HepG2 (cell line): ENCODE measurements around the gene HIVEP2. TPM values are rescaled to one million over a fixed set of nuclear protein-coding genes. Genes with fewer than 3 reads are reported as not detected.
A peak's percentile ranks its signal among the peaks of the same experiment; 100 is the strongest.

Experiments used
- ATAC-seq: fragments of 200-7000 bp; cut with Tn5 transposase; 3 replicates; pipeline ENCODE4 v1.9.1; 2020; ENCODE audit warnings: mild to moderate bottlenecking, moderate library complexity
- BruUV-seq: library from RNA; stranded (reverse); fragments of 400-500 nt; replicated peaks from 2 replicates; lab custom pipeline; 2021; lab: Mats Ljungman, UMichigan
- CTCF ChIA-PET: fragments of 300-600 bp; formaldehyde crosslinking; extraction: SDS; loops from one replicate; lab custom pipeline; 2021; ENCODE audit warnings: low total read pairs, inconsistent platforms, low intra/inter-chr PET ratio; lab: Yijun Ruan, JAX
- POLR2A ChIA-PET: fragments of 350-600 bp; sonication (Branson Sonifier 250); formaldehyde crosslinking; loops from one replicate; lab custom pipeline; 2020; ENCODE audit warnings: antibody characterized with exemption, inconsistent platforms; lab: Yijun Ruan, JAX
- DNase-seq: peaks from one replicate; pipeline ENCODE4 v3.0.0-alpha.2; 2015; ENCODE audit warnings: low spot score
- FAIRE-seq: peaks from 3 replicates; lab custom pipeline; 2011; peaks lifted over from hg19 to GRCh38; lab: Jason Lieb, UNC
- H2AFZ ChIP-seq: one replicate; pipeline ENCODE4 v1.6.1; 2011; ENCODE audit warnings: low read length, inconsistent platforms
- H3K27ac ChIP-seq: fragments of 300-600 bp; 3 replicates; pipeline ENCODE4 v1.8.0; 2011; ENCODE audit warnings: mixed run types, mild to moderate bottlenecking, mixed read lengths, low read length, inconsistent platforms; ENCODE audit not compliant: insufficient read depth; ENCODE audit errors: extremely low read length
- H3K27me3 ChIP-seq, 2 experiments: fragments of 200-600 bp in 1 of 2; 2 replicates in 1 of 2; 3 replicates in 1 of 2; pipeline versions ENCODE4 v1.6.0 to v1.8.0; 2011; ENCODE audit warnings: low read length in 2 of 2, mild to moderate bottlenecking in 2 of 2, moderate library complexity in 2 of 2, inconsistent platforms in 1 of 2; ENCODE audit not compliant: insufficient read depth in 2 of 2, control insufficient read depth in 1 of 2
- H3K36me3 ChIP-seq, 2 experiments: fragments of 200-600 bp in 1 of 2; replicated peaks in 1 of 2; 2 replicates in 1 of 2; 3 replicates in 1 of 2; pipeline versions ENCODE4 v1.5.1 to v1.8.0; 2011; ENCODE audit warnings: low read length in 2 of 2, inconsistent platforms in 1 of 2; ENCODE audit not compliant: insufficient read depth in 2 of 2, control insufficient read depth in 1 of 2
- H3K4me1 ChIP-seq: 2 replicates; pipeline ENCODE4 v1.5.1; 2012; ENCODE audit warnings: low read length, inconsistent platforms; ENCODE audit not compliant: insufficient read depth
- H3K4me2 ChIP-seq: 2 replicates; pipeline ENCODE4 v1.6.0; 2011; ENCODE audit warnings: low read depth, low read length, inconsistent platforms
- H3K4me3 ChIP-seq, 3 experiments: fragments of 200-600 bp in 1 of 3; sonication (generic), shearing (Covaris generic) in 1 of 3; replicated peaks in 1 of 3; 2 replicates each; pipeline ENCODE4 v1.5.1; 2011 to 2016; ENCODE audit warnings: low read length in 3 of 3, inconsistent platforms in 2 of 3, low read depth in 2 of 3, mild to moderate bottlenecking in 2 of 3, control low read depth in 1 of 3, mixed read lengths in 1 of 3; ENCODE audit not compliant: insufficient read depth in 1 of 3
- H3K79me2 ChIP-seq: one replicate; pipeline ENCODE4 v1.6.1; 2011; ENCODE audit warnings: low read length, inconsistent platforms; ENCODE audit not compliant: insufficient read depth
- H3K9ac ChIP-seq: 2 replicates; pipeline ENCODE4 v1.6.0; 2011; ENCODE audit warnings: mild to moderate bottlenecking, low read depth, low read length, inconsistent platforms; ENCODE audit not compliant: insufficient read depth
- H3K9me3 ChIP-seq: 2 replicates; pipeline ENCODE4 v1.5.1; 2012; ENCODE audit warnings: mild to moderate bottlenecking, low read length
- H4K20me1 ChIP-seq: 2 replicates; pipeline ENCODE4 v1.6.0; 2011; ENCODE audit warnings: inconsistent platforms, mild to moderate bottlenecking, low read length, moderate library complexity; ENCODE audit not compliant: insufficient read depth
- ELF3 ChIP-seq: IDR thresholded peaks from 2 replicates; pipeline ENCODE4 v1.6.1; 2016; ENCODE audit warnings: missing genetic modification reagents, missing compliant biosample characterization
- HNF4A ChIP-seq: sonication (generic); formaldehyde crosslinking; IDR thresholded peaks from 2 replicates; pipeline ENCODE4 v1.4.0; 2020; ENCODE audit warnings: missing genetic modification reagents
- MBNL3 ChIP-seq: fragments of 250-450 bp; sonication (Bioruptor Pico); conservative IDR thresholded peaks from 2 replicates; pipeline ENCODE4 v1.8.0; 2022; ENCODE audit warnings: mild to moderate bottlenecking, inconsistent platforms
- NAIF1 ChIP-seq: sonication (generic); formaldehyde crosslinking; IDR thresholded peaks from 2 replicates; pipeline ENCODE4 v1.5.0; 2020; ENCODE audit warnings: mild to moderate bottlenecking, missing genetic modification reagents, borderline replicate concordance
- SP4 ChIP-seq: sonication (generic); formaldehyde crosslinking; IDR thresholded peaks from 2 replicates; pipeline ENCODE4 v1.8.1; 2023; ENCODE audit warnings: mild to moderate bottlenecking, missing genetic modification reagents
- ZFX ChIP-seq: sonication (generic); formaldehyde crosslinking; IDR thresholded peaks from 2 replicates; pipeline ENCODE4 v1.4.0; 2020; ENCODE audit warnings: mild to moderate bottlenecking, low read depth, missing genetic modification reagents, moderate library complexity
- WGBS: methylation state at CpG from one replicate; pipeline ENCODE4 v1.1.6; 2017; ENCODE audit warnings: low lambda C conversion rate; 5-methylcytosine and 5-hydroxymethylcytosine counted together
- in situ Hi-C: cut with HindIII; loops from 2 replicates; pipeline ENCODE4 v1.10.0; 2017; ENCODE audit warnings: low pct_unique_long_range_greater_than_20kb; ENCODE audit not compliant: extremely low pct_ligation_motif_present
- intact Hi-C: fragments of 100-400 bp; cut with micrococcal nuclease; formaldehyde crosslinking; loops from one replicate; pipeline ENCODE4 v1.10.0; 2022; ENCODE audit not compliant: unreplicated experiment
- polyA plus RNA-seq, 8 experiments: library from polyadenylated mRNA; depleted of rRNA in 3 of 8; stranded (reverse) in 7 of 8; unstranded in 1 of 8; fragments of >200 nt; fragmentation: Illumina TruSeq in 4 of 8; extraction: Trizol in 4 of 8; gene quantifications; 2 replicates each; pipeline versions ENCODE4 v1.2.1 to v1.2.3, GENCODE V29; 2011 to 2016; ENCODE audit warnings: low read depth in 4 of 8, missing spikeins in 1 of 8, mixed read lengths in 1 of 8; ENCODE audit not compliant: insufficient read depth in 1 of 8
- total RNA-seq, 5 experiments: library from RNA; depleted of rRNA; stranded (reverse); fragments of >200 nt; fragmentation: Illumina TruSeq; extraction: Trizol; gene quantifications; 2 replicates each; pipeline ENCODE4 v1.2.3, GENCODE V29; 2016; ENCODE audit warnings: low read depth in 1 of 5
- TF ChIP-seq, protein P1 (sequence below): IDR thresholded peaks from 2 replicates; pipeline ENCODE4 v1.6.1; 2016; ENCODE audit warnings: low read depth
- TF ChIP-seq, protein P2 (sequence below): IDR thresholded peaks from 2 replicates; pipeline ENCODE4 v1.6.1; 2016; ENCODE audit warnings: missing genetic modification reagents, missing compliant biosample characterization
- TF ChIP-seq, protein P3 (sequence below): sonication (generic); formaldehyde crosslinking; IDR thresholded peaks from 2 replicates; pipeline ENCODE4 v1.5.0; 2020; ENCODE audit warnings: missing genetic modification reagents
- TF ChIP-seq, protein P4 (sequence below), 2 experiments: fragments of 450-650 bp in 1 of 2; sonication (generic) in 1 of 2; formaldehyde crosslinking in 1 of 2; IDR thresholded peaks; 2 replicates each; pipeline versions ENCODE4 v1.6.1 to v1.8.0; 2016 to 2022; ENCODE audit warnings: antibody characterized with exemption in 1 of 2, mild to moderate bottlenecking in 1 of 2, missing genetic modification reagents in 1 of 2

The HIVEP2 gene
- total and polyA plus RNA-seq, 2 of the 13 experiments (the other 11 are each of a cell fraction or from before 2014, with no cell fraction given), result 3.4 to 12.9 TPM

DNA sequence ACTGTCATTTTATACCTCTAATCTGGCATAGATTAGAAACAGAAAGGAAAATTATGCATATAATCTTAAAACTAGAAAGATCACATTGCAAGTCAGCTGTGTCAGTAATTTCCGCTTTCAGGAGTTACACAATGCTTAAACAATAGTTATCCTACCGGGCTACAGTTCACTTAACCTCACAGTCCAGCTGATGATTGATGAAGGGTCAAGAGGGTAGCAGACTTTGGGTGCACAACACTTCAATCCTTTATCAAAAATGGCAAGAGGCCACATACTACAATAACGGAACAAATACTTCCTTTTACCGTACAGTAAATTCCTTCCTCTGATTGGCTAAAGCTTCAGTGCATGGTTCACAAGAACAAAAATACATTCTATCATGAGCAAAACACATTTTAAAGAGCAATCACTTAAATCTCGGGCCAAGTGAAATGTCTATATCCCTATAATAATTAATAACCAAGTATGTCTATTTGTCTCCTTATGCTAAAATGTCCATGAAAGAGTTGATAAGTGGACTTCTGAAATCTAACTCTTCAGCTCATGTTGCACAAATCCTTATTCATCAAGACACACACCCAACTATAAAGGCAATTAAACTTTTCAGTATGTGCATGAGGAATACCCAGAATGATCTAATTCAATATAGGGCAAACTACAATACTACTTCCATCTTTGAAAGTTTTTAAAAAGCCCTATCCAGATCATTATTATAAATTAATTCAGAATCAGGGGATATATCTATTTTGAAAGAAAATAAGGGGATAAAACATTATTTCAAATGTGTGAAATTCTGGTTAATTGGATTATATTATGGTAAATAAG, 76.8 kb downstream of the HIVEP2 start:
- CTCF ChIA-PET, result no interaction called here
- POLR2A ChIA-PET, result interaction anchor here (0.9 to 2.6 kb wide), 3 partner anchors 23 to 191 kb away, joined by 4 to 10 read pairs (median 6); no protein-coding TSS in a partner anchor
- intact Hi-C loops (loop anchor here (1.0 to 2.0 kb wide), 3 partner anchors 17 to 77 kb away; partner anchors contain the start of gene HIVEP2), in situ Hi-C loops (no loop called here)
- Histone ChIP-seq H2AFZ (no peak overlapping the region), H4K20me1 (no peaks in the 10 kb centered on the region), H3K4me2 (peak overlapping the region; percentile 62), H3K4me1 (peaks cover 66% of the 10 kb centered on the region), H3K9ac (no peak overlapping the region), H3K79me2 (peaks cover 5% of the 10 kb centered on the region), H3K27ac (peak overlapping the region; percentile 55), H3K4me3 (peak overlapping the region in 2 of 3 experiments; percentile 15 to 21; a peak in 1 of 6 replicates), H3K36me3 (no peaks in the 10 kb centered on the region), H3K9me3 (no peaks in the 10 kb centered on the region), H3K27me3 (no peaks in the 10 kb centered on the region)
- BruUV-seq, result no TSS peak
- WGBS, result 3% methylated on average over 5 of the region's 5 CpGs
- peak; percentile 99 for DNase-seq
- peak; percentile 78 for FAIRE-seq
- ATAC-seq, result peak; percentile 96
- TF ChIP-seq ZFX (CRISPR knock-in tag) (no peak), SP4 (CRISPR knock-in tag) (no peak), NAIF1 (peak; percentile 54; the same call in 1 of the 2 replicates), HNF4A (peak; percentile 95), ELF3 (CRISPR knock-in tag) (peak; percentile 100), MBNL3 (CRISPR knock-in tag) (no peak)
- TF ChIP-seq, protein P1, sequence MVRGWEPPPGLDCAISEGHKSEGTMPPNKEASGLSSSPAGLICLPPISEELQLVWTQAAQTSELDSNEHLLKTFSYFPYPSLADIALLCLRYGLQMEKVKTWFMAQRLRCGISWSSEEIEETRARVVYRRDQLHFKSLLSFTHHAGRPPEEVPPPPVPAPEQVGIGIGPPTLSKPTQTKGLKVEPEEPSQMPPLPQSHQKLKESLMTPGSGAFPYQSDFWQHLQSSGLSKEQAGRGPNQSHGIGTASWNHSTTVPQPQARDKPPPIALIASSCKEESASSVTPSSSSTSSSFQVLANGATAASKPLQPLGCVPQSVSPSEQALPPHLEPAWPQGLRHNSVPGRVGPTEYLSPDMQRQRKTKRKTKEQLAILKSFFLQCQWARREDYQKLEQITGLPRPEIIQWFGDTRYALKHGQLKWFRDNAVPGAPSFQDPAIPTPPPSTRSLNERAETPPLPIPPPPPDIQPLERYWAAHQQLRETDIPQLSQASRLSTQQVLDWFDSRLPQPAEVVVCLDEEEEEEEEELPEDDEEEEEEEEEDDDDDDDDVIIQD, result peak; percentile 98
- TF ChIP-seq, protein P2, sequence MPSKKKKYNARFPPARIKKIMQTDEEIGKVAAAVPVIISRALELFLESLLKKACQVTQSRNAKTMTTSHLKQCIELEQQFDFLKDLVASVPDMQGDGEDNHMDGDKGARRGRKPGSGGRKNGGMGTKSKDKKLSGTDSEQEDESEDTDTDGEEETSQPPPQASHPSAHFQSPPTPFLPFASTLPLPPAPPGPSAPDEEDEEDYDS (CRISPR knock-in tag), result peak; percentile 31; the same call in 1 of the 2 replicates
- TF ChIP-seq, protein P3, sequence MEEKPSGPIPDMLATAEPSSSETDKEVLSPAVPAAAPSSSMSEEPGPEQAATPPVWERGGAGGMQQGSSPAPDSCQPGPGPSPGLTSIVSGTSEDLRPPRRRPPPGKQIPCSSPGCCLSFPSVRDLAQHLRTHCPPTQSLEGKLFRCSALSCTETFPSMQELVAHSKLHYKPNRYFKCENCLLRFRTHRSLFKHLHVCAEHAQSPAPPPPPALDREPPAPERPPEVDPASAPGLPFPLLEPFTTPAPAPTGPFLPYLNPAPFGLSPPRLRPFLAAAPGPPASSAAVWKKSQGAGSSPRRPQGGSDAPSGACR, result peak; percentile 93
- TF ChIP-seq, protein P4, sequence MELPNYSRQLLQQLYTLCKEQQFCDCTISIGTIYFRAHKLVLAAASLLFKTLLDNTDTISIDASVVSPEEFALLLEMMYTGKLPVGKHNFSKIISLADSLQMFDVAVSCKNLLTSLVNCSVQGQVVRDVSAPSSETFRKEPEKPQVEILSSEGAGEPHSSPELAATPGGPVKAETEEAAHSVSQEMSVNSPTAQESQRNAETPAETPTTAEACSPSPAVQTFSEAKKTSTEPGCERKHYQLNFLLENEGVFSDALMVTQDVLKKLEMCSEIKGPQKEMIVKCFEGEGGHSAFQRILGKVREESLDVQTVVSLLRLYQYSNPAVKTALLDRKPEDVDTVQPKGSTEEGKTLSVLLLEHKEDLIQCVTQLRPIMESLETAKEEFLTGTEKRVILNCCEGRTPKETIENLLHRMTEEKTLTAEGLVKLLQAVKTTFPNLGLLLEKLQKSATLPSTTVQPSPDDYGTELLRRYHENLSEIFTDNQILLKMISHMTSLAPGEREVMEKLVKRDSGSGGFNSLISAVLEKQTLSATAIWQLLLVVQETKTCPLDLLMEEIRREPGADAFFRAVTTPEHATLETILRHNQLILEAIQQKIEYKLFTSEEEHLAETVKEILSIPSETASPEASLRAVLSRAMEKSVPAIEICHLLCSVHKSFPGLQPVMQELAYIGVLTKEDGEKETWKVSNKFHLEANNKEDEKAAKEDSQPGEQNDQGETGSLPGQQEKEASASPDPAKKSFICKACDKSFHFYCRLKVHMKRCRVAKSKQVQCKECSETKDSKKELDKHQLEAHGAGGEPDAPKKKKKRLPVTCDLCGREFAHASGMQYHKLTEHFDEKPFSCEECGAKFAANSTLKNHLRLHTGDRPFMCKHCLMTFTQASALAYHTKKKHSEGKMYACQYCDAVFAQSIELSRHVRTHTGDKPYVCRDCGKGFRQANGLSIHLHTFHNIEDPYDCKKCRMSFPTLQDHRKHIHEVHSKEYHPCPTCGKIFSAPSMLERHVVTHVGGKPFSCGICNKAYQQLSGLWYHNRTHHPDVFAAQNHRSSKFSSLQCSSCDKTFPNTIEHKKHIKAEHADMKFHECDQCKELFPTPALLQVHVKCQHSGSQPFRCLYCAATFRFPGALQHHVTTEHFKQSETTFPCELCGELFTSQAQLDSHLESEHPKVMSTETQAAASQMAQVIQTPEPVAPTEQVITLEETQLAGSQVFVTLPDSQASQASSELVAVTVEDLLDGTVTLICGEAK (IDR thresholded peaks at IDR 0.05), result no peak
- TF ChIP-seq, protein P4 (CRISPR knock-in tag; IDR thresholded peaks at IDR 0.05), result no peak
